ENCODE data around the gene OLFM2.
A peak's percentile ranks its signal among the peaks of the same experiment; 100 is the strongest.

OLFM2 gene

GRCh38 chr19:9871626-9872338, 64.5 kb downstream of the OLFM2 start:
- no peak overlapping the region for H3K4me3 ChIP-seq (ENCODE audit: low read depth, low read length)
- no peak for DNase-seq (ENCODE audit: low read depth)

GRCh38 chr19:9868983-9869617, 67.2 kb downstream of the OLFM2 start:
- H3K4me3 ChIP-seq (ENCODE audit: low read depth, low read length), result no peak overlapping the region
- DNase-seq (ENCODE audit: low read depth), result no peak

DNA sequence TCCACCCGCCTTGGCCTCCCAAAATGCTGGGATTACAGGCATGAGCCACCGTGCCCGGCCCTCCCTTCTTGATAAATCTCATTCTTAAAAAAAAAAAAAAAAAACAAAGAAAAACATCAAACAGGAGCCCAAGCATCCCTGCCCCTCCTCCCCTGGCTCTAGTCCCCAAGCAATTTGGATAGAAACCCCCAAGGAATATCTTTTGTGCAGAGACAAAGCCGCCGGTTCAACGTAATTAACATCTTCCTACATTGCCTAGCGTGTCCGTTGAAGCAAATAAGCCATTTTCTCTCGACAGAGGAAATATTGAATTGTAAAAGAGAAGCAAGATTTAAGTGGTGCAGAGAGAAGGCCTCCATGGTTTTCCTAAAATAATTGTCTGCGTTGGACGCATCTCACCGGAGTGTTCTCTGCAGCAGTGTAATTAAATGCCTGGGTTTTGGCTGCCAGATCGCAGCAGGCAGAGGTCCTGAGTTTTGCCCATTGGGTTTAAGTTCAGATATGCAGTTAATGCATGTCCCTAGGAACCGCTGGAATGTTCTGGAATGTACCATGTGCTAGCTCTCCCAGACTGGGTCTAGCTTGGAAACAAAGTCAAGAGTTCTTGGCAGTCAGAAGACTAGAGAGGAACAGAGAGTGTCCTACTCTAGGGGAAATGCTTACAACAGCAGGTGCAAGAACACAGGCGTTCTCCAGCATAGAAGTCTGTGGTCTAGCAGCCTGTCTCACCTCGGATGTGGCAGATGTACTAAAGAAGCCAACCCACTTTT, 70.4 kb downstream of the OLFM2 start:
- no peak overlapping the region for H3K4me3 ChIP-seq (ENCODE audit: low read depth, low read length)

GRCh38 chr19:9863759-9864158, 72.6 kb downstream of the OLFM2 start:
- no peak overlapping the region for H3K4me3 ChIP-seq (ENCODE audit: low read depth, low read length)
- no peak for DNase-seq (ENCODE audit: low read depth)

More for the DNA sequence above, 70.4 kb downstream of the OLFM2 start:
- DNase-seq (ENCODE audit: low read depth), result no peak

- no peak for DNase-seq (ENCODE audit: low read depth)
- no peak overlapping the region for H3K4me3 ChIP-seq (ENCODE audit: low read depth, low read length)
These were observed 73.4 kb downstream of the OLFM2 start for GRCh38 chr19:9862938-9863337.

GRCh38 chr19:9861503-9861902, 74.8 kb downstream of the OLFM2 start:
- DNase-seq (ENCODE audit: low read depth), result no peak
- H3K4me3 ChIP-seq (ENCODE audit: low read depth, low read length), result no peak overlapping the region

DNA sequence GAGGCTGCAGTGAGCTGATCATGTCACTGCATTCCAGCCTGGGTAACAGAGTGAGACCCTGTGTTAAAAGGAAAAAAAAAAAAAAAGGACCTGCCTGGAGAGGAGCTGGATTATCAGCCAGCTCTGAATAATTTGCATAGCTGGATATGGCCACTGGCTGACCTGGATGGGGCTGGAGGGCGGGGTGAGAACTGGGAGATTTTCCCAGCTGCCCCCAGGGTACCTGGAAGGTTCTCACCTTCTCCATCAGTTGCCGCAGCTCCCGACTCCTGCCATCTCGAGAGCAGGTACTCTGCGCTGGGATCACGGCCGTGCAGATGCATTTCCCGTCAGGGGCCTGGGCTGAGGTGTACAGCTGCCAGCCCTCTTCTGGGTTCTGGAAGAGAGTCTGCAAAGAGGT, 75.9 kb downstream of the OLFM2 start:
- H3K4me3 ChIP-seq (ENCODE audit: low read depth, low read length), result no peak overlapping the region
- DNase-seq (ENCODE audit: low read depth), result no peak

DNA sequence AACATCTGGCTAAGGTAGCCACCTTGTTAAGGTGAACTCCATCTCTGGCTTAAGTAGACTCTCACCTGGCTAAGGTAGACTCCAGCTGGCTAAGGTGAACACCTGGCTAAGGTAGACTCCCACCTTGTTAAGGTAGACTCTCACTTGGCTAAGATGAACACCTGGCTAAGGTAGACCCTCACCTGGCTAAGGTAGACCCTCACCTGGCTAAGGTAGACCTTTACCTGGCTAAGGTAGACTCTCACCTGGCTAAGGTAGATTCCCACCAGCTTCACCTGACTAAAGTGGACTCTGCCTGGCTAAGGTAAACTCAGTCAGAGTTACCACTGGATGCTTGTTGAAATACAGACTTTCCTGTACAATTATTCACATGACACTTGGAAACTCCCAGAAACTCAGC, 77.5 kb downstream of the OLFM2 start:
- no peak overlapping the region for H3K4me3 ChIP-seq (ENCODE audit: low read depth, low read length)
- DNase-seq (ENCODE audit: low read depth), result no peak

DNA sequence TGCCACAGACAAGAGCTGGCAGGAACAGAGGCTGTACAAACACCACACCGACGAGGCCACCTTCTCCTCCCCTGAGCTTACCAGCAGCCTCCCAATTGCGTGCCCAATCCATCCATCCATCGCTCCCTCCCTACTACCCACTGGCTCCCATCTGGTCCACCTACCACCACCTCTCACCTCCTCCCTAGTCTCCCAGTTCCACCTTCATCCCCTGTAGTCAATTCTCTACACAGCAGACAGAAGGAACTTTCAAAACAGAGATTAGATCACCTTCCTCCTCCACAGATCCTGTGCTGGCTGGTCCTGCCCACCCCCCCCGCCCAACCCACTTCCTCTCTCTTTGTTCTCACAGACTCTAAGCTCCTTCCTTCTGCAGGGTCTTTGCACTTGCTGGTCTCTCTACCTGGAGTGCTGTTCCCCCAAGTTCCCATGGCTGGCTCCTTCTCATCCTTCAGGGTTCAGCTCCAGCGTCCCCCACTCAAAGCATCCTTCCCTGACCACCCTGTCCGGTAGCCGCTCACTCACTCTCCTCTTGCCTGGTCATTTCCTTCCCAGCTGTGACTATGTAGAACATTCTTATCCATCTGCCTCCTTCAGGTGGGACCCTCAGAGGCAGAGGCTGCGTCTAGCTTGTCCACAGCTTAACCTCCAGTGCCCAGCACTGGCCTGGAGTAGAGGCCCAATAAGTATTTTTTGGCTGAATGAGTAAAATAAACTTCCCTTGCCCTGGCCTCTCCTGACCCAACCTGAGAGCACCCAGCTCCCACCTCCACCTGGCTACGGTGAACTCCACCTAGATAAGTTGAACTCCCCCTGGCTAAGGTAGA, 78.2 kb downstream of the OLFM2 start:
- no peak for DNase-seq (ENCODE audit: low read depth)
- no peak overlapping the region for H3K4me3 ChIP-seq (ENCODE audit: low read depth, low read length)

DNA sequence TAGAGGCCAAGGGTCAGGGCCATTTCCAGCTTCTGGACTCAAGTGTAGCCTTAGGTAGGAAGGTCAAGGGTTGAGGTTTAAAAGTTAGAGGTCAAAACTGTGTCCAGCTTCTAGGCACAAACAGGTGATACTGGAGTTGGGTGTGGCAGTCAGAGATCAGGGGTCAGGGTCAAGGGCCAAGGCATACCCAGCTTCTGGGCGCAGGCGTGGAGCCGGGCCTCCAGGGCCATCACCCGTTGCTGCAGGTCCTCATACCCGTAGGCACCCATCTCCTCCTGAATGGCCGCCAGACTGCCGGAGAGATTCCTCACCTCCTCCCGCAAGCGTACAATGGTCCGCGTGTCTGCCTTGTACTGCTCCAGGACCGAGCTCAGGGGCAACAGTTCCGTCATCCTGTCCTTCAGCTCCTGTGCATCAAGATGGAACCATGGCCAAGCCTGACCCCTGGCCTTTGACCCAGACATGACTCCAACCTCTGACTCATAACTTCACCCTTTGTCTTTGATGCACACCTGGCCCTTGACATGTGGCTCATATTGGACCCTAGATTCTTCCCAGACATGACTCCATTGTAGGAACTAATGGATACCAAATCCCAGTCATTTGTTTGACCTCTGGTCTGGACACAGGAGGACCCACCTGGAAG, 79.1 kb downstream of the OLFM2 start:
- DNase-seq (ENCODE audit: low read depth), result no peak
- no peak overlapping the region for H3K4me3 ChIP-seq (ENCODE audit: low read depth, low read length)

- DNase-seq (ENCODE audit: low read depth), result no peak
- no peak overlapping the region for H3K4me3 ChIP-seq (ENCODE audit: low read depth, low read length)
These were observed 79.7 kb downstream of the OLFM2 start for GRCh38 chr19:9856609-9857008.

GRCh38 chr19:9854282-9854846, 82.0 kb downstream of the OLFM2 start:
- H3K4me3 ChIP-seq (ENCODE audit: low read depth, low read length), result no peak overlapping the region
- DNase-seq (ENCODE audit: low read depth), result no peak

- H3K4me3 ChIP-seq (ENCODE audit: low read depth, low read length), result no peak overlapping the region
- DNase-seq (ENCODE audit: low read depth), result no peak
These were observed 85.9 kb downstream of the OLFM2 start for GRCh38 chr19:9850235-9850959.

DNA sequence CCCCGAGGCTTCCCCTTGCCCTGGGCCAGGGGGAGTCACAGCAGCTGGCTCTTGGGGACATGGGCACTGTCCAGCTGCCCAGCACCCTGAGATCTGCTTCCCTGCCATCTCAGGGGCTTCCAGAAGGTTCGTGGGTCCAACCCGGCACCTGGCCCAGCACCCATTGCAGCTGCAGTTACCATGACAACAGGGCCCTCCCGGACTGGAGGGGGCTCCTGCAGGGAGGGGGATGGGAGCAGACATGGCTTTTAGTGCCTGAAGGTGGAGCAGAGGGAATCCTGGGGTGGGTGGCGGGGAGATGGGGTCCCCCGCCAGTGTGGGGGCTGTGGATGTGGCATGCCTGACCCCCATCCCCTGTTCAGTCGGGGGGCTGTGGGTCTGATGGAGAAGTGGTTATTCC, 86.5 kb downstream of the OLFM2 start:
- DNase-seq (ENCODE audit: low read depth), result no peak
- no peak overlapping the region for H3K4me3 ChIP-seq (ENCODE audit: low read depth, low read length)

- no peak overlapping the region for H3K4me3 ChIP-seq (ENCODE audit: low read depth, low read length)
- no peak for DNase-seq (ENCODE audit: low read depth)
These were observed 87.6 kb downstream of the OLFM2 start for GRCh38 chr19:9848762-9849161.

DNA sequence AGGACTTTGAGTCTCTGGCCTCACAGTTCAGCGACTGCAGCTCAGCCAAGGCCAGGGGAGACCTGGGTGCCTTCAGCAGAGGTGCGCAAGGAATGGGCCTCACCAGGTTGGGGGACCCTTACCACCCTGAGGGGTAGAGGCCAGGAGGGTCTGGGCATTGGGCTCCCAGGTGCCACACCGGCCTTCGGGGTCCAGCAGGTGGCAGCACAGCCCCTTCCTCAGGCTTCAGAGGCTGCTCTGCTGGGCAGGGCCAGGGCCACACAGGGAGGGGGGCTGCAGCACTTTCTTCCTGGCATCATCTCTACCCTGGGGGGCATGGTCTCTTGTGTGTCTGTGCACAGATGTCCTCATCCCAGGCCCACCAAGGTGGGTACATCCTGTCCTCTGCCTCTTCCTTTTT, 88.3 kb downstream of the OLFM2 start:
- no peak for DNase-seq (ENCODE audit: low read depth)

GRCh38 chr19:9847087-9847671, 89.1 kb downstream of the OLFM2 start:
- DNase-seq (ENCODE audit: low read depth), result peak; percentile 77
- no peak overlapping the region for H3K4me3 ChIP-seq (ENCODE audit: low read depth, low read length)

More for the DNA sequence above, 88.3 kb downstream of the OLFM2 start:
- H3K4me3 ChIP-seq (ENCODE audit: low read depth, low read length), result no peak overlapping the region

Measured in skeletal muscle cell (primary cell).